ENCODE data around the gene UCN2.

The UCN2 gene

GRCh38 chr3:48563382-48563918 is at the start of gene UCN2:
TSS of gene UCN2 (minus strand) at chr3:48563781. CDS start at chr3:48563124, 657 bp downstream.
- Histone ChIP-seq H3K9me3 (ENCODE audit: control insufficient read depth, low read length) (no peaks in the 10 kb centered on the region), H3K4me1 (ENCODE audit: control insufficient read depth, insufficient read depth, low read length) (peaks cover 19% of the 10 kb centered on the region), H3K9ac (ENCODE audit: low read length) (no peak within 1 kb of the TSS), H3K36me3 (ENCODE audit: control insufficient read depth, insufficient read depth, low read length, severe bottlenecking) (no peaks in the 10 kb centered on the region), H3K27me3 (replicated peaks; ENCODE audit: control insufficient read depth, insufficient read depth, low read length) (no peaks in the 10 kb centered on the region), H3K4me3 (ENCODE audit: low read length) (no peak within 1 kb of the TSS)
- peak; percentile 57 for DNase-seq (ENCODE audit: low read depth)

- H3K4me1 ChIP-seq (ENCODE audit: control insufficient read depth, insufficient read depth, low read length): peaks cover 26% of the 10 kb centered on the region
- H3K9me3 ChIP-seq (ENCODE audit: control insufficient read depth, low read length): peaks cover 10% of the 10 kb centered on the region
- no peak overlapping the region for H3K4me3 ChIP-seq (ENCODE audit: low read length)
- H3K36me3 ChIP-seq (ENCODE audit: control insufficient read depth, insufficient read depth, low read length, severe bottlenecking): peaks cover 11% of the 10 kb centered on the region
- no peaks in the 10 kb centered on the region for H3K27me3 ChIP-seq (replicated peaks; ENCODE audit: control insufficient read depth, insufficient read depth, low read length)
- no peak overlapping the region for H3K9ac ChIP-seq (ENCODE audit: low read length)
- DNase-seq (ENCODE audit: low read depth): peak; percentile 7
These were observed 48.7 kb upstream of the UCN2 start for GRCh38 chr3:48612309-48612708.

DNA sequence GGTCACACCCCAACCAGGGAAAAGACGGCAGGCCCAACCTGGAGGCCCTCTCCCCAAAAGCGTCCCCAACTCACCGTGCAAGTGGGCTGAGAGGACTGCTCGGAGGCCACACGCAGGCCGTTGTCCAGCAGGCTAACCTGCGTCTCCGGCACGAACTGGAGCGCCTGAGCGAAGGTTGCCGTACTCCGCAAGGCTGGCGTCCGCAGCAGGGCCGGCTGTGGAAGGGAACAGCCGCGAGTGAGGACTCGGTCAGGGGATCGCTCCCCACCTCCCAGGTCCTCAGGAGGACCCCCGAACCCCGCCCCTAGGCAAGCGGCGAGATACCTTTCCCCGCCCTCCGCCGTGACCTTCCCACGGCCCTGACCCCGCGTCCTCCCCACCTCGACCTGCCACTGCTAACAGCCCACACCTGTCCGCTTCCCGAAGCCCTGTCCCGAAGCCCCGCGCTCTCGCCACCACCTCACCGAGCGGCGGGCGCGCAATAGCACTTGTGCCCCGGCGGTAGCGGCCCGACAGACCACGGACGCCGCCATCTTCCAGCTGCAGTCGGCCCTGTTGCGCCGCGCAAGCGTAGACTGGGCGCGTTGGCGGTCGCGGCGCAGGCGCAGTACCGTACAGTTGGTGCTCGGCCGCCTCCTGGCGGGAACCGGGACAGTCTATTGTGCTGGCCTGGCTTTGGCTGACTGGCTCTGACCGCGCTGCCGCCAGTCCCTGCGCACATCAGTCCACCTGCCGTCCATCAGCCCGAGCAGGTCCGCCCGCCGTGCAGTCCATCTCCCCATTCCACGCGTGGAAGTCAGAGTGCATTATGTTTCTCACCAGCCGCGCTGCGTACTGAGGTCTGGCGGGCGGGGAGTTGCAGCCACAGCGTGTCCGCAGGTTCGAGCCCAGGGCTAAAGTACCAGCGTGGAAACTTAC is 45.8 kb upstream of the UCN2 start, which contains the start of gene UQCRC1:
UQCRC1 (minus strand) TSS at position 559 of the 918 bp plus-strand sequence; CDS start at position 533, 26 bp downstream.
- peak within 1 kb of the TSS; percentile 99 for H3K4me3 ChIP-seq (ENCODE audit: low read length)
- peak within 1 kb of the TSS; percentile 99 for H3K9ac ChIP-seq (ENCODE audit: low read length)
- peaks cover 31% of the 10 kb centered on the region for H3K36me3 ChIP-seq (ENCODE audit: control insufficient read depth, insufficient read depth, low read length, severe bottlenecking)
- no peaks in the 10 kb centered on the region for H3K27me3 ChIP-seq (replicated peaks; ENCODE audit: control insufficient read depth, insufficient read depth, low read length)
- peak; percentile 97 for DNase-seq (ENCODE audit: low read depth)
- H3K4me1 ChIP-seq (ENCODE audit: control insufficient read depth, insufficient read depth, low read length): peaks cover 20% of the 10 kb centered on the region
- H3K9me3 ChIP-seq (ENCODE audit: control insufficient read depth, low read length): no peaks in the 10 kb centered on the region

- Histone ChIP-seq H3K9ac (ENCODE audit: low read length) (no peak overlapping the region), H3K27me3 (replicated peaks; ENCODE audit: control insufficient read depth, insufficient read depth, low read length) (no peaks in the 10 kb centered on the region), H3K9me3 (ENCODE audit: control insufficient read depth, low read length) (no peaks in the 10 kb centered on the region), H3K4me1 (ENCODE audit: control insufficient read depth, insufficient read depth, low read length) (peaks cover 13% of the 10 kb centered on the region), H3K4me3 (ENCODE audit: low read length) (no peak overlapping the region), H3K36me3 (ENCODE audit: control insufficient read depth, insufficient read depth, low read length, severe bottlenecking) (peaks cover 49% of the 10 kb centered on the region)
- DNase-seq (ENCODE audit: low read depth): peak; percentile 30
These were observed 43.9 kb upstream of the UCN2 start for GRCh38 chr3:48607519-48607918.

- H3K27me3 ChIP-seq (replicated peaks; ENCODE audit: control insufficient read depth, insufficient read depth, low read length): no peaks in the 10 kb centered on the region
- no peak for DNase-seq (ENCODE audit: low read depth)
- no peak overlapping the region for H3K4me3 ChIP-seq (ENCODE audit: low read length)
- H3K9ac ChIP-seq (ENCODE audit: low read length): no peak overlapping the region
- H3K36me3 ChIP-seq (ENCODE audit: control insufficient read depth, insufficient read depth, low read length, severe bottlenecking): peaks cover 85% of the 10 kb centered on the region
- no peaks in the 10 kb centered on the region for H3K9me3 ChIP-seq (ENCODE audit: control insufficient read depth, low read length)
- peaks cover 24% of the 10 kb centered on the region for H3K4me1 ChIP-seq (ENCODE audit: control insufficient read depth, insufficient read depth, low read length)
These were observed 38.0 kb upstream of the UCN2 start for GRCh38 chr3:48601622-48601994.

GRCh38 chr3:48600711-48601621 is 37.4 kb upstream of the UCN2 start:
- Histone ChIP-seq H3K27me3 (replicated peaks; ENCODE audit: control insufficient read depth, insufficient read depth, low read length) (no peaks in the 10 kb centered on the region), H3K9ac (ENCODE audit: low read length) (no peak overlapping the region), H3K4me3 (ENCODE audit: low read length) (no peak overlapping the region), H3K4me1 (ENCODE audit: control insufficient read depth, insufficient read depth, low read length) (peaks cover 30% of the 10 kb centered on the region), H3K9me3 (ENCODE audit: control insufficient read depth, low read length) (no peaks in the 10 kb centered on the region), H3K36me3 (ENCODE audit: control insufficient read depth, insufficient read depth, low read length, severe bottlenecking) (peaks cover 81% of the 10 kb centered on the region)
- DNase-seq (ENCODE audit: low read depth): no peak

GRCh38 chr3:48599509-48600285 is 36.1 kb upstream of the UCN2 start:
- DNase-seq (ENCODE audit: low read depth): no peak
- no peaks in the 10 kb centered on the region for H3K9me3 ChIP-seq (ENCODE audit: control insufficient read depth, low read length)
- H3K4me3 ChIP-seq (ENCODE audit: low read length): no peak overlapping the region
- H3K27me3 ChIP-seq (replicated peaks; ENCODE audit: control insufficient read depth, insufficient read depth, low read length): no peaks in the 10 kb centered on the region
- H3K36me3 ChIP-seq (ENCODE audit: control insufficient read depth, insufficient read depth, low read length, severe bottlenecking): peaks cover 69% of the 10 kb centered on the region
- H3K4me1 ChIP-seq (ENCODE audit: control insufficient read depth, insufficient read depth, low read length): peaks cover 39% of the 10 kb centered on the region
- H3K9ac ChIP-seq (ENCODE audit: low read length): peak overlapping the region; percentile 51

DNA sequence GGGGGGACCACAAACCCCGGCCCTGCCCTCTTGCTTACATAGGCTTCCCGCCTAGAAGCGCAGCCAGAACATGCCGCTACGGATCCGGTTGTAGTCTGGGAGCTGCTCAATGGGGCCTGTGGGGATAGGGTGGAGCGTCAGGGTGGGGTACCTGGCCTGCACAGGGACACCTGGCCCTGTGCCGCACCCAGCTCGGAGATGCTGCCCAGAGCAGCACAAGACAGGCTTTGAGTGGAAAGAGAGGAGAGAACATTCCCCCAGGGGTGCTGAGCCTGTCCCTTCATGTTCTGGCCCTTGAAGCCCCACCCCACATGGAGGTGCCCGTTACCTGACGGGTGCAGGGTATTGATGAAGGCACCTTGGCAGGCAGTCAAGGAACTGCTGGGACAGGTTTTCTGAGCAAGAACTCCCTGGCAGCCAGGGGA is 35.5 kb upstream of the UCN2 start:
- H3K4me1 ChIP-seq (ENCODE audit: control insufficient read depth, insufficient read depth, low read length): peaks cover 43% of the 10 kb centered on the region
- DNase-seq (ENCODE audit: low read depth): no peak
- H3K9ac ChIP-seq (ENCODE audit: low read length): peak overlapping the region; percentile 51
- H3K36me3 ChIP-seq (ENCODE audit: control insufficient read depth, insufficient read depth, low read length, severe bottlenecking): peaks cover 63% of the 10 kb centered on the region
- H3K4me3 ChIP-seq (ENCODE audit: low read length): no peak overlapping the region
- no peaks in the 10 kb centered on the region for H3K27me3 ChIP-seq (replicated peaks; ENCODE audit: control insufficient read depth, insufficient read depth, low read length)
- no peaks in the 10 kb centered on the region for H3K9me3 ChIP-seq (ENCODE audit: control insufficient read depth, low read length)

DNA sequence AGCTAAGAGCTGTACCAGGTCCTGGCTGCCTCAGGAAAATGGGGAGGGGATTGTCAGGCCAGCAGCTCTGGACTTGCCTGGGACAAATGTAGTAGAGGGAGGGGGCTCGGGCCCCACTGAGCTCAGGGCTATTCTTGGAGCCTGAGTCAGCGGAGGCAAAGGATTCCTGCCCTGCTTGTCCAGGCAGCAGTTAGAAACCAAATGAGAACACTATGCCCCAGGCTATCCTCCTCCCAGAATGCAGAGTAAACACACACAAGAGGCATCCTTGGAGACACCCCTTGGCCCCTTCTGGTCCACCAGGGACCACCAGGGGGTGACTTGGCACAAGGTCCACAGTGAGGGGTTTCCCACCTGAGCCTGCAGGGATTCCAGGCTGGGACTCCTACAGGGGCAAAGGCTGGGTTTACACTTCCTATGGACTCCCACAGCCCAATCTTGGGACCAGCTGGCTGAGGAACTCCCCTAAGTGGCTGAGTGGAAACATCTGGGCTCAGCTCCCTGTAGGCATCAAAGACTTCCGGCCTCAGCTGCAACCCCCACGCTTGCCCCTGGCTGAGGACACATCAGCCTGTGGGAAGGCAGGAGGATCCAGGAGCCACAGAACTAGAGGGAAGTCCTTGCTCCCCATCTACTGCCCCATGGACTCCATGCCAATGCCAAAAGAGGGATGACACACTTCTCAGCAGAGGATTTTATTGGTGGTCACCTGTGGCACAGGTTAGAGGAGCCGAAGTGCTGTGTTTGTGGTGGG is 34.9 kb upstream of the UCN2 start:
- H3K9me3 ChIP-seq (ENCODE audit: control insufficient read depth, low read length): no peaks in the 10 kb centered on the region
- H3K27me3 ChIP-seq (replicated peaks; ENCODE audit: control insufficient read depth, insufficient read depth, low read length): no peaks in the 10 kb centered on the region
- H3K36me3 ChIP-seq (ENCODE audit: control insufficient read depth, insufficient read depth, low read length, severe bottlenecking): peaks cover 57% of the 10 kb centered on the region
- peaks cover 43% of the 10 kb centered on the region for H3K4me1 ChIP-seq (ENCODE audit: control insufficient read depth, insufficient read depth, low read length)
- H3K4me3 ChIP-seq (ENCODE audit: low read length): no peak overlapping the region
- peak overlapping the region; percentile 51 for H3K9ac ChIP-seq (ENCODE audit: low read length)
- peak; percentile 98 for DNase-seq (ENCODE audit: low read depth)

DNA sequence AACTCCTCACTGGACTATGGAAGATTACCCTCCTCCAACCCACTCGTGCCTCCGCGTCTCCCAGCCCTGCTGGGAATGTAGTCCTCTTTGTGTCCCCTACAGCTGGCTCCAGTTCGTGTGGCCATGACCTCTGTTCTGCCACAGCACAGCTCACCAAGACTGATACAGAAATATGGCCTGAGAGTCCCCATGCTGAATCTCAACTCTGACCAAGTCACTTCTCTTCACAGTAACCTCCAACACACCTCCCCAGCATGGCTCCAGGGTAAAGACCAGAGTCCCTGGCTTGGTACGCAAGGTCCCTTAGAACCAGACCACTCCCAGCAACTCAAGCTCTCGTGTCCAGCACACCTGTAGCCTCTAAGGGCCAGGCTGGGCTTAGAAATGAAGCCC is 33.8 kb upstream of the UCN2 start:
- no peaks in the 10 kb centered on the region for H3K9me3 ChIP-seq (ENCODE audit: control insufficient read depth, low read length)
- DNase-seq (ENCODE audit: low read depth): no peak
- peaks cover 43% of the 10 kb centered on the region for H3K4me1 ChIP-seq (ENCODE audit: control insufficient read depth, insufficient read depth, low read length)
- H3K27me3 ChIP-seq (replicated peaks; ENCODE audit: control insufficient read depth, insufficient read depth, low read length): no peaks in the 10 kb centered on the region
- no peak overlapping the region for H3K9ac ChIP-seq (ENCODE audit: low read length)
- peaks cover 46% of the 10 kb centered on the region for H3K36me3 ChIP-seq (ENCODE audit: control insufficient read depth, insufficient read depth, low read length, severe bottlenecking)
- H3K4me3 ChIP-seq (ENCODE audit: low read length): no peak overlapping the region

All from adipocyte (in vitro differentiated cells).